ENCODE results near the gene NELFA. TPM values are rescaled to one million over a fixed set of nuclear protein-coding genes. Genes with fewer than 3 reads are reported as not detected.

Gene NELFA
- polyA plus RNA-seq, 1 donor (not counting 4 experiments of a cell fraction or from before 2014, with no cell fraction given) = 9.9 TPM

DNA sequence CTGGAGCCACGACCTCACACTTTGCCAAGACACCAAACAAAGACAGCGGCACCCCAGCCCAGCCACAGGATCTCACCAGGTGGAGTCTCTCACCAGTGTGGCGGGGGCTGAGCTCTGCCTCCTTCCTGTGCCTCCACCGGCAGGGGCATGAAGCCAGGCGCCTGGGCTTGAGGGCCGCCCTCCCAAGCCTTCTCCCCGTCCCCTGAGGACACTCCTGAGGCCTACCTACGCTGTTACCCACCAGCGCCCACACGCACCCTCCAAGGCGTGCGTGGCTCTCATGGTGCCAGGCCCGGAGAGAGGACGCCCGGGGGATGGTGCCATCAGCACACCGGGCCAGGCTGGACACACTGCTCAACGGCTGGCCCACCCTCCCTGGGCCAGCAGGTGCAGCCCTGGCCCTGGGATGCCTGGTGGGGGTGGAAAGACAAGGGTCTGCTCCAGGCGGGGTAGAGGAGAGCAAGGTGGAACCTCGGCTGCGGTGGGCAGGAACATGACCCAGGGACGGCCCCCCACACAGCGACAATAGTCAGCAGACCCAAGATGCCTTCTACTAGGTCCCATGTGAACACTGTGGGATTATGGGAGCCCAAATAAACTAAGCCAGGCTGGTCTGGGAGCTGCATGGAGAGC, 22.1 kb downstream of the NELFA start:
- no peak overlapping the region for H3K9ac ChIP-seq (ENCODE audit: control insufficient read depth, extremely low read depth, insufficient read depth, low read length)
- H3K27ac ChIP-seq (ENCODE audit: control insufficient read depth, insufficient read depth, low read length) = no peak overlapping the region
- H3K4me3 ChIP-seq (ENCODE audit: control insufficient read depth in 2 of 3, extremely low read depth in 1 of 3, insufficient read depth in 2 of 3, low read depth in 1 of 3, low read length in 3 of 3) = no peak overlapping the region
- no peaks in the 10 kb centered on the region for H3K9me1 ChIP-seq (ENCODE audit: control insufficient read depth, extremely low read depth, insufficient read depth, low read length)
- no peaks in the 10 kb centered on the region for H3K27me3 ChIP-seq (ENCODE audit: control insufficient read depth, extremely low read depth, insufficient read depth, low read length)
- H3K9me3 ChIP-seq (ENCODE audit: control insufficient read depth, low read depth, low read length) = no peaks in the 10 kb centered on the region
- no peak overlapping the region for H2AFZ ChIP-seq (ENCODE audit: control insufficient read depth, low read length)
- no peaks in the 10 kb centered on the region for H4K20me1 ChIP-seq (ENCODE audit: control insufficient read depth, extremely low read depth, insufficient read depth, low read length)
- dilution Hi-C loops (cut with MboI; ENCODE audit: extremely low pct_ligation_motif_present, low sequenced_read_pairs) = no loop called here
- peaks cover 2% of the 10 kb centered on the region for H3K4me1 ChIP-seq (ENCODE audit: control insufficient read depth, extremely low read depth, insufficient read depth, low read length)
- H3K4me2 ChIP-seq (ENCODE audit: control insufficient read depth, extremely low read depth, insufficient read depth, low read depth, low read length) = no peak overlapping the region
- no peak for FAIRE-seq
- no peak for DNase-seq (ENCODE audit: low read depth, low spot score)
- peaks cover 19 to 42% of the 10 kb centered on the region in 2 experiments for H3K36me3 ChIP-seq (ENCODE audit: control insufficient read depth in 2 of 2, extremely low read depth in 1 of 2, insufficient read depth in 2 of 2, low read length in 2 of 2)
- H3K79me2 ChIP-seq (ENCODE audit: control insufficient read depth, insufficient read depth, low read length) = peaks cover 4% of the 10 kb centered on the region
- TF ChIP-seq EZH2 (IDR thresholded peaks at IDR 0.05; ENCODE audit: low read length) (no peak), CTCF (optimal IDR thresholded peaks at IDR 0.05 in 1 of 3, IDR thresholded peaks at IDR 0.05 in 1 of 3, conservative IDR thresholded peaks at IDR 0.05 in 1 of 3; ENCODE audit: extremely low read depth in 1 of 3, insufficient read depth in 2 of 3, low read length in 3 of 3) (no peak)

DNA sequence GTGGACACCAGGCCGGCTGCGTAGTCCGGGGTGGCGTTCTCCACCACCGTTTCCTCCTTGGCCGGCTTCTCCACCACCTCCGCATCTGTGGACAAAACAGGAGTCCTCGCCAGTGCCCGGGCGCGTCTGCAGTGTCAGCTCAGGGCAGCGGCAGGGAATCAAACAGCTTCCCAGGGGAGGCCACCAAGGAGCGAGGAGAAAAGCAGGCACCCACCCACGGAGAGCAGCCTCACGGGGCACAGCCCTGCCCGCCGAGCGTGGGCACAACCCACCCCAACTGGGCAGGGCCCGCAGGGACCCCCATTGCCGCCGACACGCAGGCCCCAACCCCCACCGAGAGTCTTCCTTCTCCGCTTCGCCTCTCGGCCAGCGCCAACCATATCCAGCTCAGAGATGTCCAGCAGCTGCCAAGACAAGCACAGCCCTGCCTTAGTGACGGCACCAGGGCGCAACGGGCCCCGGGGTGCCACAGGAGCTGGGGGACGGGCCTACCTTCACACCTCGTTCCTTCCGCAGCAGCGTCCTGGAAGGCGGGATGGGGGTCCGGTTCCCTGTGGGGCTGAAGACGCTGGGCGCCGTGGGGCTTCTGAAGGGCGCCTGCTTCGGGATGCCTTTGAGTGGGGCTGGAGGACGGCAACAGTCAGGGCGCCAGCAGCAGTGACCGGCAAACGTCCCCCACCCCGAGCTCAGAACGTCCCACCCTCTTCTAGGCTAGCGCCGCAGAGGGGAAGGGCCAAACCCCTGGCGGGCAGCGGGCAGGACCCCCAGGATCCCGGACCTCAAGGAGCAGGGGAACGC, 22.8 kb downstream of the NELFA start:
- peaks cover 2% of the 10 kb centered on the region for H3K4me1 ChIP-seq (ENCODE audit: control insufficient read depth, extremely low read depth, insufficient read depth, low read length)
- dilution Hi-C loops (cut with MboI; ENCODE audit: extremely low pct_ligation_motif_present, low sequenced_read_pairs) = no loop called here
- no peak overlapping the region for H3K9ac ChIP-seq (ENCODE audit: control insufficient read depth, extremely low read depth, insufficient read depth, low read length)
- H3K36me3 ChIP-seq (ENCODE audit: control insufficient read depth in 2 of 2, extremely low read depth in 1 of 2, insufficient read depth in 2 of 2, low read length in 2 of 2) = peaks cover 23 to 49% of the 10 kb centered on the region in 2 experiments
- no peak overlapping the region for H2AFZ ChIP-seq (ENCODE audit: control insufficient read depth, low read length)
- H3K9me1 ChIP-seq (ENCODE audit: control insufficient read depth, extremely low read depth, insufficient read depth, low read length) = no peaks in the 10 kb centered on the region
- H3K79me2 ChIP-seq (ENCODE audit: control insufficient read depth, insufficient read depth, low read length) = no peaks in the 10 kb centered on the region
- no peaks in the 10 kb centered on the region for H3K27me3 ChIP-seq (ENCODE audit: control insufficient read depth, extremely low read depth, insufficient read depth, low read length)
- H3K27ac ChIP-seq (ENCODE audit: control insufficient read depth, insufficient read depth, low read length) = no peak overlapping the region
- no peak for FAIRE-seq
- H3K9me3 ChIP-seq (ENCODE audit: control insufficient read depth, low read depth, low read length) = no peaks in the 10 kb centered on the region
- no peak for DNase-seq (ENCODE audit: low read depth, low spot score)
- H4K20me1 ChIP-seq (ENCODE audit: control insufficient read depth, extremely low read depth, insufficient read depth, low read length) = no peaks in the 10 kb centered on the region
- TF ChIP-seq CTCF (optimal IDR thresholded peaks at IDR 0.05 in 1 of 3, IDR thresholded peaks at IDR 0.05 in 1 of 3, conservative IDR thresholded peaks at IDR 0.05 in 1 of 3; ENCODE audit: extremely low read depth in 1 of 3, insufficient read depth in 2 of 3, low read length in 3 of 3) (no peak), EZH2 (IDR thresholded peaks at IDR 0.05; ENCODE audit: low read length) (no peak)
- H3K4me2 ChIP-seq (ENCODE audit: control insufficient read depth, extremely low read depth, insufficient read depth, low read depth, low read length) = no peak overlapping the region
- no peak overlapping the region for H3K4me3 ChIP-seq (ENCODE audit: control insufficient read depth in 2 of 3, extremely low read depth in 1 of 3, insufficient read depth in 2 of 3, low read depth in 1 of 3, low read length in 3 of 3)

Measured in keratinocyte (primary cell).